HFF-Myc (cell line): Measurements from ENCODE around the gene PXYLP1.
A peak's percentile ranks its signal among the peaks of the same experiment; 100 is the strongest.

ENCODE experiments used
- DNase-seq: peaks from one replicate; pipeline ENCODE4 v3.0.0-alpha.2; 2011; ENCODE audit warnings: low read depth; ENCODE audit errors: extremely low read depth
- H3K4me3 ChIP-seq: replicated peaks from 2 replicates; pipeline ENCODE4 v1.5.1; 2011; ENCODE audit warnings: low read depth, mild to moderate bottlenecking, control low read depth, low read length
- TF ChIP-seq, protein P1 (sequence below): IDR thresholded peaks from 2 replicates; pipeline ENCODE4 v1.5.1; 2012; ENCODE audit warnings: mild to moderate bottlenecking, low read depth, low read length, control low read depth; ENCODE audit errors: missing control alignments

PXYLP1 gene

DNA sequence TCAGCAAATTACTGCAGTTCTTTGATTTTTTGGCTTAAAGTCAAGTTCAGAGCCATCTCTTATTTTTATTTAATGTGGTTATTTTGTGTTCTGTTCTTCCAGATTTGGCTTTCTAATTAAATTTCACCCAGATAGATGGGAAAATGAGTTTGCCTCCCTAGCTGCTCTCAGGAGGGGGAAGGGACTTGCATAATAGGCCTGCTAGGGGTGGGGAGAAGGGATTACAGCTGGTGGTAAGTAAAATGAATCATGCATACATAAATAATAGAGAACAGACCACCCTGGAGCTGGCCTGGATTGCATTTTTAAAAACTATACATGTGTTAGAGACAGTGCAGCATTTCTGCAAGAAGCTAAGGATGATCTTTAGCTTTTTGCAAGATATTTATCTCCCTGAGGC is 3.9 kb upstream of the PXYLP1 start:
- H3K4me3 ChIP-seq: no peak overlapping the region
- TF ChIP-seq, protein P1, sequence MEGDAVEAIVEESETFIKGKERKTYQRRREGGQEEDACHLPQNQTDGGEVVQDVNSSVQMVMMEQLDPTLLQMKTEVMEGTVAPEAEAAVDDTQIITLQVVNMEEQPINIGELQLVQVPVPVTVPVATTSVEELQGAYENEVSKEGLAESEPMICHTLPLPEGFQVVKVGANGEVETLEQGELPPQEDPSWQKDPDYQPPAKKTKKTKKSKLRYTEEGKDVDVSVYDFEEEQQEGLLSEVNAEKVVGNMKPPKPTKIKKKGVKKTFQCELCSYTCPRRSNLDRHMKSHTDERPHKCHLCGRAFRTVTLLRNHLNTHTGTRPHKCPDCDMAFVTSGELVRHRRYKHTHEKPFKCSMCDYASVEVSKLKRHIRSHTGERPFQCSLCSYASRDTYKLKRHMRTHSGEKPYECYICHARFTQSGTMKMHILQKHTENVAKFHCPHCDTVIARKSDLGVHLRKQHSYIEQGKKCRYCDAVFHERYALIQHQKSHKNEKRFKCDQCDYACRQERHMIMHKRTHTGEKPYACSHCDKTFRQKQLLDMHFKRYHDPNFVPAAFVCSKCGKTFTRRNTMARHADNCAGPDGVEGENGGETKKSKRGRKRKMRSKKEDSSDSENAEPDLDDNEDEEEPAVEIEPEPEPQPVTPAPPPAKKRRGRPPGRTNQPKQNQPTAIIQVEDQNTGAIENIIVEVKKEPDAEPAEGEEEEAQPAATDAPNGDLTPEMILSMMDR: no peak
- DNase-seq: no peak

DNA sequence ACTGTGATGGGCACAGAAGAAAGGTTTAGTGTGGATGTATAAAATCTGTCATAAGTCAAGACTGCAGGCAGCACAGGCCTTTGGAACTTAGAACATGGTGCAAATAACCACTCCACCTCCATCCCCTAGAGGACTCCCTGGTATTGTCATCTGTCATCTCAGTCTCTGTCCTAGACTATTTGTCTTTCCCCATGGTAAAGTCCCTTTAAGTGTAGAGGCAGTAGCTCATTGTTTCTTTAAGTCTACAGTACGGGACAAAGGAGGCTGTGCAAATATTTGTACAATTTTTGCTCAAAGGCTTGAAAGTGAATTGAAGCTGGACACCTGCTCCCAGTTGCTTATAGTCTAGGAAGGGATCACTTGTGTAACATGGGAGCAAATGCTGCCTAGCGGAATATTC is 3.2 kb upstream of the PXYLP1 start:
- DNase-seq: no peak
- TF ChIP-seq, protein P1: no peak
- no peak overlapping the region for H3K4me3 ChIP-seq

DNA sequence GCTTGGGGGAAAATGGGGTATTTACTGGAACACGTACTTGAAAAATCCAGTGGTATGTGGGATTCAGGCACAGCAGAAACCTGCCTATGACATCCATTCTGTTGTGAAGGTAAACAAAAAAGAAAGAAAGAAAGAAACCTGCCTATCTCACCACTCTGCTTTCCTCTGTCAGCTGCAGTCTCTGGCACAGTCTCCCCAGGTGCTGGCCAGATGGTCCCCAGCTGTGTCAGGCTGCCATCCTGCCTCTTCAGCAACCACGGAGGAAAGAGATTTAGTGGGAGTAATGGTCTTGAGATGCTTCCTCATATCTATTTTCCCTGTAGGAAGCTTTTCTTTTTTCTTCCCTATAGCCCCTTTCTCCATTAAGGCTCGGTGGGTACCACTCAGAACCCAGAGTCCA is 2.5 kb upstream of the PXYLP1 start:
- DNase-seq: no peak
- H3K4me3 ChIP-seq: no peak overlapping the region
- TF ChIP-seq, protein P1: no peak

DNA sequence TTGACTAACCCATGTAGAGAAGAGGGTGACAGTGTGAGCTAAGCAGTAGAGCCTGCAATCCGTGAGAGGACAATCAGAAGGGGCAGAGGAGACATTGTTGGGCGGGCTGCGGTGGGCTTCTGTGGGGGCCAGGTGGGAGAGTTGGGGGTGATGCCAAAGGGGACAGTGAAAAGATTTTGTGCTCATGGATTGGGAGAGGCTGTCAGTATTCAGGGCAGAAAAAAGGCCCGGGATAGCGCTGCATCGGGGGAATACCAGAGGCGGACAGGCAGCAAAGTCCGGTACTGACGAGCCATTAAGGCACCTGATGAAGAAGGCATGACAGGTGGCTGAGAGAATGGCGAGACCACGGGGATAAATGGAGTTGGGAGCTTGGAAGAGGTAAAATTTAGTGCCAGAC is 1.3 kb upstream of the PXYLP1 start:
- TF ChIP-seq, protein P1: no peak
- H3K4me3 ChIP-seq: no peak overlapping the region
- no peak for DNase-seq

DNA sequence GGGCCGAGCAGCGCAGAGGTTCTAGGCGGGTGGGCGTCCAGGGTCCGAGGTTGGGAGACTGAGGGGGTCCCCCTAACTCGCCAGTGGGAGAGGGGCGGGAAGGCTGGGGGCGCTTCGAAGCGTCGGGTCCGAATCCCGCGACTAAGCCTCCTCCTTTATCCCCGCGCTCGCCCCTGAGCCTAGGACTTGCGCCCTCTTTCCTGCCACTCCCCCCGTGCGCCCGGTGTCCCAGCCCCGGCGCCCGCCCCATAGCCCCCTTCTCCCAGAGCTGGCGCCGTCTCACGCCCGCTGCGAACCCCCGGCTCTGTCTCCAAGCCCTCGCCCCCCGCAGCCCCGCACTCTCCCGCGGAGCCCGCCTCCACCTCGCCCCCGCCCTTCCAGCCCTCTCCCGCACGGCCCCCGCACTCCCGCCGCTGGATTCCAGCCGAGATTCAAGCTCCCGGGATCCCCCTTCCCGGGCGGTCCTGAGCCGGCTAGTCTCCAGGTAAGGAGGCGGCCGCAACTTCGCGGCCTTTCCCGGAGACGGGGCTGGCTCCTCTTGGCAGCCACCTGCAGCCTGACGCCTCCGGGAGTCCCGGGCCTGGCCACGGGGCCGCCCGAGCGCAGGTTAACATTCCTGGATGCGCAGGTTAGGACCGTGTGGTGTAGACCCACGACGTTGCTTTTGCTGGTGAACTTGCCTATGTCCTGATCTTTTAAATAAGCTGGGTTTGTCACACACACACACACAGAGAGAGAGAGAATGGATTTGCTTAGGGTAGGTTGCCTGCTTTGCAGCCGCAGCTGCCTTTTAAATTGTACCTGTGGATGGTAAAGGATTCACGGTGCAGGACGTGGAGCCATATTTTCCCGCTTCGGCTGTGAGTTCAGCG is 563 bp downstream of the PXYLP1 start:
- TF ChIP-seq, protein P1: no peak
- DNase-seq: no peak
- peak overlapping the region; percentile 64 for H3K4me3 ChIP-seq

DNA sequence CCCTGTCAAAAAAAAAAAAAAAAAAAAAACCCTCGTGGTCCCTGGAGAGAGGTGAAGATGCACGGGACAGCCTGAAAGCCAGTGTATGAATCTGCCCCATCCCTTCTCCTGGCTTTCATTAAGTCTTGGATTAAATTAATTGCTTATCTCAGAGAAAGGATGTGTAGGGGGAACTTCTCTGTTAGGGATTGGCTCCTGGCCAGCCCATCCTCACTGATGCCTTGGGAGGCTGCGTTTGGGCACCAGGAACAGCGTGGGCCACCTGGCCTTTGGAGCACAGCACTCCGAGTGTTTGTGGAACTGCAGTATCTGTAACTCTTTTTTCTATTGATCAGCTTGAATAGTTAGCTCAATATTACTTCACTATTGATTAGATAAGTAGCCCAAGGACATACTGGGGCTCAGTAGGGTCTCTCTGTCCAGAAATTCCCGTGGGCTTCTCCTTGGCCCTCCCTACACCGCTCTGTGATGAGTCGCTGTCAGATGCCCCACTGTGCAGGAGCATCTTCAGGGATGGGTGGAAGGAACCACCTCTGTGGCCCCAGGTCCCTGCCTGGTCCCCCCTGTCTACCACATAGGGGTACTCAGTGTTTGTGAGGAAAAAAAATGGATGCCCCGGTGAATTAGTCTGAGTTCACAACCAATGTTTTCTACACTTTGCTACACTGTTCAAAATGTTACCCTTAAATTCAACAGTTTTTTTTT is 2.0 kb downstream of the PXYLP1 start:
- DNase-seq: no peak
- H3K4me3 ChIP-seq: no peak overlapping the region
- TF ChIP-seq, protein P1: no peak
